GM23248 (cell line): ENCODE results near the gene FYTTD1. TPM values are rescaled to one million over a fixed set of nuclear protein-coding genes. Genes with fewer than 3 reads are reported as not detected.

Experiments used
- DNase-seq: peaks from one replicate; pipeline ENCODE4 v3.0.0-alpha.2; 2015
- H2AFZ ChIP-seq: fragments of 200-600 bp; sonication (generic); 2 replicates; pipeline ENCODE4 v1.6.1; 2016; ENCODE audit warnings: antibody characterized with exemption
- H3F3A ChIP-seq: fragments of 200-600 bp; sonication (generic); 2 replicates; pipeline ENCODE4 v1.6.1; 2016; ENCODE audit warnings: mild to moderate bottlenecking, antibody characterized with exemption, mixed run types; ENCODE audit not compliant: insufficient read depth
- H3K27ac ChIP-seq: fragments of 200-600 bp; sonication (generic); 2 replicates; pipeline ENCODE4 v1.5.1; 2016; ENCODE audit warnings: mild to moderate bottlenecking
- H3K27me3 ChIP-seq: fragments of 200-600 bp; sonication (generic); replicated peaks from 2 replicates; pipeline ENCODE4 v1.6.1; 2016; ENCODE audit warnings: mild to moderate bottlenecking; ENCODE audit not compliant: insufficient read depth
- H3K36me3 ChIP-seq: fragments of 200-600 bp; sonication (generic); 2 replicates; pipeline ENCODE4 v1.6.1; 2016; ENCODE audit warnings: low read depth, mild to moderate bottlenecking
- H3K4me1 ChIP-seq: fragments of 200-600 bp; sonication (generic); 2 replicates; pipeline ENCODE4 v1.6.1; 2016; ENCODE audit warnings: mild to moderate bottlenecking; ENCODE audit not compliant: insufficient read depth
- H3K4me2 ChIP-seq: fragments of 200-600 bp; sonication (generic); one replicate; pipeline ENCODE4 v1.6.1; 2016; ENCODE audit warnings: mild to moderate bottlenecking; ENCODE audit not compliant: unreplicated experiment
- H3K4me3 ChIP-seq: fragments of 200-600 bp; sonication (generic); 2 replicates; pipeline ENCODE4 v1.5.1; 2016; ENCODE audit warnings: mild to moderate bottlenecking
- H3K79me2 ChIP-seq: fragments of 200-600 bp; sonication (generic); 2 replicates; pipeline ENCODE4 v1.6.1; 2016; ENCODE audit warnings: mild to moderate bottlenecking; ENCODE audit not compliant: insufficient read depth
- H3K9ac ChIP-seq: fragments of 200-600 bp; sonication (generic); 2 replicates; pipeline ENCODE4 v1.6.1; 2016; ENCODE audit warnings: mild to moderate bottlenecking
- H3K9me2 ChIP-seq: fragments of 200-600 bp; sonication (generic); 2 replicates; pipeline ENCODE4 v1.6.1; 2016; ENCODE audit warnings: mixed run types, mild to moderate bottlenecking, moderate library complexity; ENCODE audit not compliant: insufficient read depth
- H3K9me3 ChIP-seq: fragments of 200-600 bp; sonication (generic); one replicate; pipeline ENCODE4 v1.6.1; 2017; ENCODE audit warnings: low read depth
- H4K20me1 ChIP-seq: fragments of 200-600 bp; sonication (generic); 2 replicates; pipeline ENCODE4 v1.6.0; 2016; ENCODE audit not compliant: insufficient read depth
- EZH2 ChIP-seq: fragments of 200-600 bp; sonication (generic); IDR thresholded peaks from 2 replicates; pipeline ENCODE4 v1.6.1; 2018; ENCODE audit warnings: antibody characterized with exemption, mild to moderate bottlenecking; ENCODE audit not compliant: insufficient read depth, poor library complexity, severe bottlenecking
- EZH2phosphoT487 ChIP-seq: fragments of 200-600 bp; sonication (generic); IDR thresholded peaks from 2 replicates; pipeline ENCODE4 v1.6.1; 2018; ENCODE audit warnings: antibody characterized with exemption, moderate library complexity, mild to moderate bottlenecking, low read depth; ENCODE audit not compliant: insufficient read depth
- WGBS, 2 experiments: methylation state at CpG; one replicate each; pipeline ENCODE4 v1.1.6; 2015 to 2017; ENCODE audit warnings: low lambda C conversion rate in 2 of 2, low coverage in 1 of 2; ENCODE audit errors: missing lambda C conversion rate in 2 of 2; 5-methylcytosine and 5-hydroxymethylcytosine counted together
- in situ Hi-C: fragments of 300-500 bp; cut with MboI; formaldehyde crosslinking; loops from 2 replicates; pipeline ENCODE4 v1.15.0; 2020
- polyA plus RNA-seq: library from polyadenylated mRNA; unstranded; fragments of >200 nt; fragmentation: Nextera tagmentation; extraction: Ambion mirVana; gene quantifications from 2 replicates; pipeline ENCODE4 v1.2.1, GENCODE V29; 2016
- total RNA-seq: library from RNA; depleted of rRNA; stranded (reverse); fragments of >200 nt; shearing (Covaris generic); gene quantifications from 2 replicates; pipeline ENCODE4 v1.2.3, GENCODE V29; 2014

Gene FYTTD1
- total and polyA plus RNA-seq, 2 experiments from 2014 or later = 42.0 to 90.4 TPM

DNA sequence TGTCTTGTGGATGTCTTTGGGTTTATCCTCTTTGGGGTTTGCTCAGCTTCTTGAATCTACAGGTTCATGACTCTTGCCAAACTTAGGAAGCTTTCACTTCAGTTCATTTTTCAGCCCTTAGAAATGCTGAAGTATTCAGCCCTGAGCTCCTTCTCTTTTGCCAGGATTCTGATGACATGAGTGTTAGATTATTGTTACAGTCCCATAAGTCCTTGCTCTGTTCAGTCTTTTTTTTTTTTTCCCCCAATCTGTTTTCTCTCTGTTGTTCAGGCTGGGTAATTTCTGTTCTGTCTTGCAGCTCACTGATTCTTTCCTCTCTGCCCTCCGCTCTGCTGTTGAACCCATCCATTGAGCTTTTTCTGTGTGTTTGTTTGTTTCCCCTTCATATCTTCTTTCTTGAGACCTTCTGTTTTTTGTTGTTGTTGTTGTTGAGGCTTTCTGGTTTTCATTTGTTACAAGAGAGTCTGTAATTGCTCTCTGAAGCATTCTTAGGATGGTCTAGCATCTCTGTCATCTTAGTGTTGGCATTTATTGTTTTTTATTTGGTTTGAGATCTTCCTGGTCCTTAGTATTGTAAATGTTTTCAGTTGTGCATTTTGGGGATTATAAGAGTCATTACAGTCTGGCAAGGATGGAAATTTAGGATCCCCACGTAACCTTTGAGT, 59.8 kb downstream of the FYTTD1 start:
- peak; percentile 91 for DNase-seq
- no peak for TF ChIP-seq EZH2
- no peak for TF ChIP-seq EZH2phosphoT487
- H3K4me2 ChIP-seq = peak overlapping the region; percentile 89
- H2AFZ ChIP-seq = peak overlapping the region; percentile 50; the same call in 1 of the 2 replicates
- peak overlapping the region; percentile 58 for H3K4me3 ChIP-seq
- H3K9ac ChIP-seq = peak overlapping the region; percentile 74
- H3K36me3 ChIP-seq = no peaks in the 10 kb centered on the region
- H3K27ac ChIP-seq = peak overlapping the region; percentile 92
- H3K79me2 ChIP-seq = peaks cover 90% of the 10 kb centered on the region
- peaks cover 50% of the 10 kb centered on the region for H3K4me1 ChIP-seq
- no peaks in the 10 kb centered on the region for H3K9me3 ChIP-seq
- no peaks in the 10 kb centered on the region for H3K27me3 ChIP-seq
- H3K9me2 ChIP-seq = no peaks in the 10 kb centered on the region
- in situ Hi-C loops = no loop called here
- WGBS, 2 experiments = 26% methylated on average over 2 of the region's 2 CpGs
- peaks cover 54% of the 10 kb centered on the region for H3F3A ChIP-seq
- no peaks in the 10 kb centered on the region for H4K20me1 ChIP-seq

DNA sequence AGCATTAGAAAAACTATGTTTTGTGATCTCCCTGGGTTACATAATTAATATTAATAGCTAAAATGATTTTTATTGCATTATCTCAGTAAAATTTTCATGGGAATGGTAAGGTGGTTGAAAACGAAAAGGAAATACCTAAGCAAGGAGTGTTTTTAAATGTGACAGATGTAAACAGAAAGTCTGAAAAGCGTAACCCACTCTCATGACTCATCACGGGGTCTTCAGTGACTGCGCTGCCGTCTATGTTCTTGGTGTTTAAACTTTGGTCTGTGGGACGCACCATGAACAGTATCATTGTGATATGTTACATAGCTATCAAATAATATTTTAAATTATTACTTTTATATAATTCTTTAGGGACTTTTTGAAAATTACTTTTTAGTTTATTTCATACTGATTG, 61.2 kb downstream of the FYTTD1 start:
- H3K36me3 ChIP-seq = no peaks in the 10 kb centered on the region
- 66 to 71% methylated on average over 6 of the region's 6 CpGs for WGBS, 2 experiments
- no peaks in the 10 kb centered on the region for H4K20me1 ChIP-seq
- in situ Hi-C loops = no loop called here
- H3K27ac ChIP-seq = peak overlapping the region; percentile 92
- peaks cover 50% of the 10 kb centered on the region for H3K4me1 ChIP-seq
- peaks cover 54% of the 10 kb centered on the region for H3F3A ChIP-seq
- H3K27me3 ChIP-seq = no peaks in the 10 kb centered on the region
- no peak overlapping the region for H2AFZ ChIP-seq
- H3K9me2 ChIP-seq = no peaks in the 10 kb centered on the region
- peak overlapping the region; percentile 25 for H3K4me2 ChIP-seq
- peak overlapping the region; percentile 74; the same call in 1 of the 2 replicates for H3K9ac ChIP-seq
- H3K79me2 ChIP-seq = peaks cover 90% of the 10 kb centered on the region
- no peak overlapping the region for H3K4me3 ChIP-seq
- no peaks in the 10 kb centered on the region for H3K9me3 ChIP-seq
- TF ChIP-seq EZH2 = no peak
- TF ChIP-seq EZH2phosphoT487 = no peak
- DNase-seq = no peak

DNA sequence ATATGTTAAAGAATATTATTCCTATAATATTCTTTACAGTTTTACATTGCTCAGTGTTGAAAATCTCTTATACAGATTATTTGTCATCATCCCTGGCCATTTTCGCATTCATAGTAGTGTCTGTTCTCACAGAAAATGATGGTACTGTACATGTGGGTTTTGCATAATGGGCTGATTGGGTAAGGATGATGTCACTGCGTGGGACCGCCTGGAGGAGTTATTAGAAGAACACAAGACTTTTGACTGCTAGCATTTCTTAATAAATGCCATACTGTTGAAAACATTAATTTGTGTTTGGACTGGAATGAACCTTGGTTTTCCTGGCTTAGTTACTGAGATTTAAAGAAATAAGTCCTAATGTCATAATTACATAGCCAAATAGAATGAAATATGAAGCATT, 61.7 kb downstream of the FYTTD1 start:
- H2AFZ ChIP-seq = no peak overlapping the region
- peaks cover 50% of the 10 kb centered on the region for H3K4me1 ChIP-seq
- peaks cover 90% of the 10 kb centered on the region for H3K79me2 ChIP-seq
- H3F3A ChIP-seq = peaks cover 54% of the 10 kb centered on the region
- WGBS, 2 experiments = 0 to 2% methylated on average over 3 of the region's 3 CpGs
- TF ChIP-seq EZH2 = no peak
- TF ChIP-seq EZH2phosphoT487 = no peak
- peaks cover 1% of the 10 kb centered on the region; the same call in 1 of the 2 replicates for H3K36me3 ChIP-seq
- in situ Hi-C loops = no loop called here
- no peaks in the 10 kb centered on the region for H3K27me3 ChIP-seq
- H3K9me3 ChIP-seq = no peaks in the 10 kb centered on the region
- H4K20me1 ChIP-seq = no peaks in the 10 kb centered on the region
- no peaks in the 10 kb centered on the region for H3K9me2 ChIP-seq
- peak overlapping the region; percentile 68 for H3K4me2 ChIP-seq
- H3K9ac ChIP-seq = peak overlapping the region; percentile 74
- DNase-seq = peak; percentile 97
- H3K27ac ChIP-seq = peak overlapping the region; percentile 92
- peak overlapping the region; percentile 26 for H3K4me3 ChIP-seq

DNA sequence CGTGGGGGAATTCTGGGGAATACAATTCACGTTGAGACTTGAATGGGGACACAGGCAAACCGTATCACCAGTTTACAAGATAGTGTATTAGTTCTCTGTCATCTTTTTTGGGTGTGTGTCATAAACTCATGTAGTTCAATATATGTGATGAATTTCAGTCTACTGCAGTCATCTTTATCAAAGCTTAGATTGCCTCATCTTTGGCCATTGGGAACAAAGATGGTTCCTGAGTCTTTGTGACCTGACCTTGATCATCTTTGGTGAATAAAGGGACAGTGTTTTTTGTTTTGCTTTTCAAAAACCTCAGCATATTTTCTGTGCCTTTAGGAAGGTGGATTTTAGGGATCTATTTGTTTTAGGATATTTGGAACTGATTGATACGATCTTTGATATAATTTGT, 64.7 kb downstream of the FYTTD1 start:
- no peak overlapping the region for H3K4me2 ChIP-seq
- peaks cover 93% of the 10 kb centered on the region for H3K79me2 ChIP-seq
- WGBS, 2 experiments = 97 to 98% methylated on average over 4 of the region's 4 CpGs
- no peak overlapping the region for H2AFZ ChIP-seq
- H3K36me3 ChIP-seq = peaks cover 7% of the 10 kb centered on the region
- H3K9ac ChIP-seq = no peak overlapping the region
- no peak for TF ChIP-seq EZH2phosphoT487
- TF ChIP-seq EZH2 = no peak
- H3K27me3 ChIP-seq = no peaks in the 10 kb centered on the region
- H3K9me2 ChIP-seq = no peaks in the 10 kb centered on the region
- DNase-seq = no peak
- no peak overlapping the region for H3K27ac ChIP-seq
- no peak overlapping the region for H3K4me3 ChIP-seq
- H3F3A ChIP-seq = peaks cover 36% of the 10 kb centered on the region
- no peaks in the 10 kb centered on the region for H3K9me3 ChIP-seq
- H3K4me1 ChIP-seq = peaks cover 32% of the 10 kb centered on the region
- no peaks in the 10 kb centered on the region for H4K20me1 ChIP-seq
- in situ Hi-C loops = no loop called here
